B cell (primary cell): Measurements from ENCODE around the gene ALG1L2.

Experiments
- EZH2 ChIP-seq: IDR thresholded peaks from 2 replicates; pipeline ENCODE4 v1.6.1; 2012; ENCODE audit warnings: borderline replicate concordance, low read depth, mild to moderate bottlenecking, moderate library complexity, low read length; ENCODE audit not compliant: insufficient read depth, poor library complexity, severe bottlenecking
- TF ChIP-seq, protein P1 (sequence below): fragments of 200-600 bp; IDR thresholded peaks from one replicate; pipeline ENCODE4 v1.8.0; 2022; ENCODE audit warnings: antibody characterized with exemption, mild to moderate bottlenecking

DNA sequence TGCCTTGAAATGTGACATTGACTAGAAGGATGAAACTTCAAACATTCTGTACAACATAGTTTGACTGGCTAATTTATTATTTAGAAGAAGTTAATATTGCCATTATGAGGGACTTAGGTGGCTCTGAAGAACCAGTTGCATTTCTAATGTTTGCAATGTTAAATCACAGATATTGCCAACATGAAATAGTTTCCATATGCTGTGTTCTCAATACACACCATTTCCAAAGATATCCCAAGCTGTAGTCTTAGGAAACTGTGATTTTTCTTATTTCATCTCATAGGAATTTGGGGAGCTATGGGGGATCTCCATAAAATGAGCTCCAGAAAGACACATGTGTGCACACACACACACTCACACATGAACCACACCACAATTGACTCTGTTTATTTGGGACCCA is 36.3 kb downstream of the ALG1L2 start:
- TF ChIP-seq, protein P1, sequence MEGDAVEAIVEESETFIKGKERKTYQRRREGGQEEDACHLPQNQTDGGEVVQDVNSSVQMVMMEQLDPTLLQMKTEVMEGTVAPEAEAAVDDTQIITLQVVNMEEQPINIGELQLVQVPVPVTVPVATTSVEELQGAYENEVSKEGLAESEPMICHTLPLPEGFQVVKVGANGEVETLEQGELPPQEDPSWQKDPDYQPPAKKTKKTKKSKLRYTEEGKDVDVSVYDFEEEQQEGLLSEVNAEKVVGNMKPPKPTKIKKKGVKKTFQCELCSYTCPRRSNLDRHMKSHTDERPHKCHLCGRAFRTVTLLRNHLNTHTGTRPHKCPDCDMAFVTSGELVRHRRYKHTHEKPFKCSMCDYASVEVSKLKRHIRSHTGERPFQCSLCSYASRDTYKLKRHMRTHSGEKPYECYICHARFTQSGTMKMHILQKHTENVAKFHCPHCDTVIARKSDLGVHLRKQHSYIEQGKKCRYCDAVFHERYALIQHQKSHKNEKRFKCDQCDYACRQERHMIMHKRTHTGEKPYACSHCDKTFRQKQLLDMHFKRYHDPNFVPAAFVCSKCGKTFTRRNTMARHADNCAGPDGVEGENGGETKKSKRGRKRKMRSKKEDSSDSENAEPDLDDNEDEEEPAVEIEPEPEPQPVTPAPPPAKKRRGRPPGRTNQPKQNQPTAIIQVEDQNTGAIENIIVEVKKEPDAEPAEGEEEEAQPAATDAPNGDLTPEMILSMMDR = no peak
- no peak for TF ChIP-seq EZH2
